ENCODE results near the gene ATCAY. TPM values are rescaled to one million over a fixed set of nuclear protein-coding genes. Genes with fewer than 3 reads are reported as not detected.
"Not testable (repeated sequence)": the region's sequence is repeated elsewhere in the genome, so short reads cannot be mapped to it uniquely, and the experiment has no call there.

Gene ATCAY
- total RNA-seq, 1 donor from 2014 or later = under 0.01 TPM

- Histone ChIP-seq H3K9ac (ENCODE audit: low read depth in 1 of 3, low read length in 3 of 3) (no peak overlapping the region), H3K4me3 (ENCODE audit: low read length in 3 of 3) (no peak overlapping the region), H3K27ac (ENCODE audit: low read depth, low read length) (no peak overlapping the region), H3K9me3 (ENCODE audit: control insufficient read depth in 3 of 3, low read length in 3 of 3) (no peaks in the 10 kb centered on the region), H3K4me1 (ENCODE audit: control insufficient read depth in 3 of 3, insufficient read depth in 3 of 3, low read length in 3 of 3) (no peaks in the 10 kb centered on the region), H3K36me3 (ENCODE audit: control insufficient read depth in 3 of 3, insufficient read depth in 3 of 3, low read length in 3 of 3) (no peaks in the 10 kb centered on the region), H3K27me3 (ENCODE audit: control insufficient read depth in 3 of 3, insufficient read depth in 3 of 3, low read length in 3 of 3) (peaks cover 15 to 34% (median 29%) of the 10 kb centered on the region in 3 donors)
These were observed 7.3 kb upstream of the ATCAY start for GRCh38 chr19:3873151-3873550.

GRCh38 chr19:3874695-3875094 is 5.8 kb upstream of the ATCAY start:
- peaks cover 12 to 28% (median 28%) of the 10 kb centered on the region in 3 donors for H3K27me3 ChIP-seq (ENCODE audit: control insufficient read depth in 3 of 3, insufficient read depth in 3 of 3, low read length in 3 of 3)

GRCh38 chr19:3879656-3880055 is 829 bp upstream of the ATCAY start:
- Histone ChIP-seq H3K4me3 (ENCODE audit: low read length in 3 of 3) (no peak overlapping the region), H3K27me3 (ENCODE audit: control insufficient read depth in 3 of 3, insufficient read depth in 3 of 3, low read length in 3 of 3) (peaks cover 39 to 51% (median 43%) of the 10 kb centered on the region in 3 donors)

More at GRCh38 chr19:3874695-3875094, 5.8 kb upstream of the ATCAY start:
- not testable (repeated sequence) for H3K4me3 ChIP-seq (ENCODE audit: low read length in 3 of 3); H3K4me1 ChIP-seq (ENCODE audit: control insufficient read depth in 3 of 3, insufficient read depth in 3 of 3, low read length in 3 of 3); H3K36me3 ChIP-seq (ENCODE audit: control insufficient read depth in 3 of 3, insufficient read depth in 3 of 3, low read length in 3 of 3); H3K9ac ChIP-seq (ENCODE audit: low read depth in 1 of 3, low read length in 3 of 3); H3K27ac ChIP-seq (ENCODE audit: low read depth, low read length); H3K9me3 ChIP-seq (ENCODE audit: control insufficient read depth in 3 of 3, low read length in 3 of 3)

GRCh38 chr19:3881272-3882040 is 971 bp downstream of the ATCAY start:
- Histone ChIP-seq H3K27me3 (ENCODE audit: control insufficient read depth in 3 of 3, insufficient read depth in 3 of 3, low read length in 3 of 3) (peaks cover 39 to 52% (median 45%) of the 10 kb centered on the region in 3 donors), H3K9ac (ENCODE audit: low read depth in 1 of 3, low read length in 3 of 3) (no peak overlapping the region)

More at GRCh38 chr19:3879656-3880055, 829 bp upstream of the ATCAY start:
- no peaks in the 10 kb centered on the region for H3K9me3 ChIP-seq (ENCODE audit: control insufficient read depth in 3 of 3, low read length in 3 of 3)
- H3K9ac ChIP-seq (ENCODE audit: low read depth in 1 of 3, low read length in 3 of 3) = no peak overlapping the region
- no peaks in the 10 kb centered on the region for H3K36me3 ChIP-seq (ENCODE audit: control insufficient read depth in 3 of 3, insufficient read depth in 3 of 3, low read length in 3 of 3)
- H3K4me1 ChIP-seq (ENCODE audit: control insufficient read depth in 3 of 3, insufficient read depth in 3 of 3, low read length in 3 of 3) = no peaks in the 10 kb centered on the region
- no peak overlapping the region for H3K27ac ChIP-seq (ENCODE audit: low read depth, low read length)

GRCh38 chr19:3882041-3882384 is 1.5 kb downstream of the ATCAY start:
- Histone ChIP-seq H3K27ac (ENCODE audit: low read depth, low read length) (no peak overlapping the region), H3K27me3 (ENCODE audit: control insufficient read depth in 3 of 3, insufficient read depth in 3 of 3, low read length in 3 of 3) (peaks cover 39 to 52% (median 48%) of the 10 kb centered on the region in 3 donors), H3K36me3 (ENCODE audit: control insufficient read depth in 3 of 3, insufficient read depth in 3 of 3, low read length in 3 of 3) (no peaks in the 10 kb centered on the region), H3K9me3 (ENCODE audit: control insufficient read depth in 3 of 3, low read length in 3 of 3) (no peaks in the 10 kb centered on the region), H3K9ac (ENCODE audit: low read depth in 1 of 3, low read length in 3 of 3) (no peak overlapping the region), H3K4me1 (ENCODE audit: control insufficient read depth in 3 of 3, insufficient read depth in 3 of 3, low read length in 3 of 3) (no peaks in the 10 kb centered on the region), H3K4me3 (ENCODE audit: low read length in 3 of 3) (no peak overlapping the region)

More at GRCh38 chr19:3881272-3882040, 971 bp downstream of the ATCAY start:
- Histone ChIP-seq H3K4me1 (ENCODE audit: control insufficient read depth in 3 of 3, insufficient read depth in 3 of 3, low read length in 3 of 3) (no peaks in the 10 kb centered on the region), H3K4me3 (ENCODE audit: low read length in 3 of 3) (no peak overlapping the region), H3K36me3 (ENCODE audit: control insufficient read depth in 3 of 3, insufficient read depth in 3 of 3, low read length in 3 of 3) (no peaks in the 10 kb centered on the region), H3K9me3 (ENCODE audit: control insufficient read depth in 3 of 3, low read length in 3 of 3) (no peaks in the 10 kb centered on the region), H3K27ac (ENCODE audit: low read depth, low read length) (no peak overlapping the region)

- no peak overlapping the region for H3K9ac ChIP-seq (ENCODE audit: low read depth in 1 of 3, low read length in 3 of 3)
- H3K4me1 ChIP-seq (ENCODE audit: control insufficient read depth in 3 of 3, insufficient read depth in 3 of 3, low read length in 3 of 3) = no peaks in the 10 kb centered on the region
- no peaks in the 10 kb centered on the region for H3K9me3 ChIP-seq (ENCODE audit: control insufficient read depth in 3 of 3, low read length in 3 of 3)
- peaks cover 0 to 4% (median 3%) of the 10 kb centered on the region in 3 donors for H3K27me3 ChIP-seq (ENCODE audit: control insufficient read depth in 3 of 3, insufficient read depth in 3 of 3, low read length in 3 of 3)
- H3K4me3 ChIP-seq (ENCODE audit: low read length in 3 of 3) = no peak overlapping the region
- H3K27ac ChIP-seq (ENCODE audit: low read depth, low read length) = no peak overlapping the region
- no peaks in the 10 kb centered on the region for H3K36me3 ChIP-seq (ENCODE audit: control insufficient read depth in 3 of 3, insufficient read depth in 3 of 3, low read length in 3 of 3)
These were observed 10.1 kb downstream of the ATCAY start for GRCh38 chr19:3890591-3890990.

- Histone ChIP-seq H3K27me3 (ENCODE audit: control insufficient read depth in 3 of 3, insufficient read depth in 3 of 3, low read length in 3 of 3) (peaks cover 1 to 11% (median 3%) of the 10 kb centered on the region in 3 donors), H3K4me1 (ENCODE audit: control insufficient read depth in 3 of 3, insufficient read depth in 3 of 3, low read length in 3 of 3) (no peaks in the 10 kb centered on the region), H3K36me3 (ENCODE audit: control insufficient read depth in 3 of 3, insufficient read depth in 3 of 3, low read length in 3 of 3) (no peaks in the 10 kb centered on the region)
These were observed 13.2 kb downstream of the ATCAY start for GRCh38 chr19:3893509-3894179.

GRCh38 chr19:3894959-3895358 is 14.5 kb downstream of the ATCAY start:
- H3K27ac ChIP-seq (ENCODE audit: low read depth, low read length); H3K9me3 ChIP-seq (ENCODE audit: control insufficient read depth in 3 of 3, low read length in 3 of 3); H3K9ac ChIP-seq (ENCODE audit: low read depth in 1 of 3, low read length in 3 of 3); H3K36me3 ChIP-seq (ENCODE audit: control insufficient read depth in 3 of 3, insufficient read depth in 3 of 3, low read length in 3 of 3); H3K4me1 ChIP-seq (ENCODE audit: control insufficient read depth in 3 of 3, insufficient read depth in 3 of 3, low read length in 3 of 3); H3K4me3 ChIP-seq (ENCODE audit: low read length in 3 of 3): not testable (repeated sequence)
- H3K27me3 ChIP-seq (ENCODE audit: control insufficient read depth in 3 of 3, insufficient read depth in 3 of 3, low read length in 3 of 3) = peaks cover 3 to 14% (median 4%) of the 10 kb centered on the region in 3 donors

More at GRCh38 chr19:3893509-3894179, 13.2 kb downstream of the ATCAY start:
- Histone ChIP-seq H3K9ac (ENCODE audit: low read depth in 1 of 3, low read length in 3 of 3) (no peak overlapping the region), H3K9me3 (ENCODE audit: control insufficient read depth in 3 of 3, low read length in 3 of 3) (no peaks in the 10 kb centered on the region), H3K27ac (ENCODE audit: low read depth, low read length) (no peak overlapping the region), H3K4me3 (ENCODE audit: low read length in 3 of 3) (no peak overlapping the region)

GRCh38 chr19:3895788-3896187 is 15.3 kb downstream of the ATCAY start:
- Histone ChIP-seq H3K4me3 (ENCODE audit: low read length in 3 of 3) (no peak overlapping the region), H3K36me3 (ENCODE audit: control insufficient read depth in 3 of 3, insufficient read depth in 3 of 3, low read length in 3 of 3) (no peaks in the 10 kb centered on the region), H3K4me1 (ENCODE audit: control insufficient read depth in 3 of 3, insufficient read depth in 3 of 3, low read length in 3 of 3) (peaks cover 0 to 6% (median 0%) of the 10 kb centered on the region in 3 donors), H3K27ac (ENCODE audit: low read depth, low read length) (no peak overlapping the region), H3K27me3 (ENCODE audit: control insufficient read depth in 3 of 3, insufficient read depth in 3 of 3, low read length in 3 of 3) (peaks cover 3 to 14% (median 7%) of the 10 kb centered on the region in 3 donors), H3K9ac (ENCODE audit: low read depth in 1 of 3, low read length in 3 of 3) (no peak overlapping the region), H3K9me3 (ENCODE audit: control insufficient read depth in 3 of 3, low read length in 3 of 3) (no peaks in the 10 kb centered on the region)

- H3K36me3 ChIP-seq (ENCODE audit: control insufficient read depth in 3 of 3, insufficient read depth in 3 of 3, low read length in 3 of 3) = no peaks in the 10 kb centered on the region
- peaks cover 3 to 14% (median 14%) of the 10 kb centered on the region in 3 donors for H3K27me3 ChIP-seq (ENCODE audit: control insufficient read depth in 3 of 3, insufficient read depth in 3 of 3, low read length in 3 of 3)
- no peak overlapping the region for H3K9ac ChIP-seq (ENCODE audit: low read depth in 1 of 3, low read length in 3 of 3)
- H3K4me1 ChIP-seq (ENCODE audit: control insufficient read depth in 3 of 3, insufficient read depth in 3 of 3, low read length in 3 of 3) = peaks cover 0 to 6% (median 0%) of the 10 kb centered on the region in 3 donors
- no peaks in the 10 kb centered on the region for H3K9me3 ChIP-seq (ENCODE audit: control insufficient read depth in 3 of 3, low read length in 3 of 3)
- no peak overlapping the region for H3K4me3 ChIP-seq (ENCODE audit: low read length in 3 of 3)
- H3K27ac ChIP-seq (ENCODE audit: low read depth, low read length) = no peak overlapping the region
These were observed 17.5 kb downstream of the ATCAY start for GRCh38 chr19:3897936-3898335.

Measured in skeletal muscle tissue (tissue), 4 donors.